ENCODE results near the gene BRDT. TPM values are rescaled to one million over a fixed set of nuclear protein-coding genes. Genes with fewer than 3 reads are reported as not detected.

BRDT gene
- not detected in 2 replicates for total RNA-seq

GRCh38 chr1:91949356-91949699 is at the start of gene BRDT:
TSS of gene BRDT (plus strand) at chr1:91949401. CDS start at chr1:91962755, 13,354 bp downstream.

Other genes with a start within 250 kb of the BRDT start
- gene TGFBR3, start 63.2 kb upstream of the BRDT start, total RNA-seq: 12.0 and 16.5 TPM in 2 replicates
- gene EPHX4, start 80.6 kb downstream of the BRDT start, total RNA-seq: 0.12 and 0.55 TPM in 2 replicates
- 0.12 and 0.22 TPM in 2 replicates for gene SETSIP, start 126.0 kb downstream of the BRDT start, total RNA-seq
- 4.1 and 5.5 TPM in 2 replicates for gene BTBD8, start 130.9 kb downstream of the BRDT start, total RNA-seq

All from uterine smooth muscle cell (primary cell).